ENCODE data around the gene TEX2. TPM values are rescaled to one million over a fixed set of nuclear protein-coding genes. Genes with fewer than 3 reads are reported as not detected.

TEX2 gene
- total and polyA plus RNA-seq, 2 of the 13 experiments (the other 11 are each of a cell fraction or from before 2014, with no cell fraction given) = 21.4 to 37.7 TPM

GRCh38 chr17:64216338-64217248 is 46.5 kb downstream of the TEX2 start (continued):
- peak; percentile 94; the same call in 1 of the 2 replicates for TF ChIP-seq ZNF784 (CRISPR knock-in tag; IDR thresholded peaks at IDR 0.05; ENCODE audit: borderline replicate concordance)
- TF ChIP-seq HIC2 (CRISPR knock-in tag; IDR thresholded peaks at IDR 0.05; ENCODE audit: low read depth) = peak; percentile 87
- peak in 1 of 2 experiments; percentile 56; a peak in 1 of 4 replicates for TF ChIP-seq NR2F1 (CRISPR knock-in tag; IDR thresholded peaks at IDR 0.05)
- TF ChIP-seq PCBP2 (optimal IDR thresholded peaks at IDR 0.05; ENCODE audit: low read depth, low read length, poor library complexity, severe bottlenecking) = no peak
- TF ChIP-seq CEBPB (IDR thresholded peaks at IDR 0.05; ENCODE audit: borderline replicate concordance, low read depth, low read length) = peak; percentile 79
- TF ChIP-seq RAD21 (CRISPR knock-in tag; IDR thresholded peaks at IDR 0.05) = peak; percentile 84; the same call in 1 of the 2 replicates
- TF ChIP-seq TEAD2 (CRISPR knock-in tag; IDR thresholded peaks at IDR 0.05) = peak; percentile 69; the same call in 1 of the 2 replicates
- peak; percentile 57; the same call in 1 of the 2 replicates for TF ChIP-seq MIER3 (CRISPR knock-in tag; IDR thresholded peaks at IDR 0.05; ENCODE audit: borderline replicate concordance)
- no peak for TF ChIP-seq KLF15 (CRISPR knock-in tag; IDR thresholded peaks at IDR 0.05; ENCODE audit: borderline replicate concordance)
- peak; percentile 58; the same call in 1 of the 2 replicates for TF ChIP-seq PRMT3 (CRISPR knock-in tag; IDR thresholded peaks at IDR 0.05; ENCODE audit: borderline replicate concordance, low read depth)
- TF ChIP-seq ZNF83 (CRISPR knock-in tag; IDR thresholded peaks at IDR 0.05; ENCODE audit: borderline replicate concordance) = peak; percentile 83; the same call in 1 of the 2 replicates
- TF ChIP-seq DNMT3B (CRISPR knock-in tag; conservative IDR thresholded peaks at IDR 0.05) = peak; percentile 8; the same call in 1 of the 2 replicates
- TF ChIP-seq AHDC1 (CRISPR knock-in tag; IDR thresholded peaks at IDR 0.05; ENCODE audit: borderline replicate concordance) = peak; percentile 47
- TF ChIP-seq MEIS1 (CRISPR knock-in tag; IDR thresholded peaks at IDR 0.05; ENCODE audit: borderline replicate concordance) = no peak; the same call in 1 of the 2 replicates
- TF ChIP-seq ZNF34 (CRISPR knock-in tag; IDR thresholded peaks at IDR 0.05; ENCODE audit: borderline replicate concordance) = no peak

Data from HepG2 (cell line).